SJSA1 (cell line): Measurements from ENCODE around the gene MED17. TPM values are rescaled to one million over a fixed set of nuclear protein-coding genes. Genes with fewer than 3 reads are reported as not detected.
"Not testable (repeated sequence)": the region's sequence is repeated elsewhere in the genome, so short reads cannot be mapped to it uniquely, and the experiment has no call there.

ENCODE experiments used
- DNase-seq, 2 experiments: peaks; one replicate each; pipeline ENCODE4 v3.0.0-alpha.2; 2015 to 2020; ENCODE audit warnings: low spot score in 2 of 2, low read depth in 1 of 2
- H3K27ac ChIP-seq: fragments of 250-450 bp; sonication (Bioruptor Pico); 2 replicates; pipeline ENCODE4 v1.5.1; 2020; ENCODE audit warnings: mild to moderate bottlenecking, moderate library complexity
- H3K27me3 ChIP-seq: fragments of 250-450 bp; sonication (Bioruptor Pico); replicated peaks from 2 replicates; pipeline ENCODE4 v1.5.1; 2020; ENCODE audit warnings: mild to moderate bottlenecking, moderate library complexity
- H3K36me3 ChIP-seq: fragments of 250-450 bp; sonication (Bioruptor Pico); 2 replicates; pipeline ENCODE4 v1.5.1; 2020; ENCODE audit warnings: mild to moderate bottlenecking
- H3K4me1 ChIP-seq: fragments of 250-450 bp; sonication (Bioruptor Pico); replicated peaks from 2 replicates; pipeline ENCODE4 v1.6.1; 2021; ENCODE audit warnings: mild to moderate bottlenecking
- H3K4me3 ChIP-seq: fragments of 250-450 bp; sonication (Bioruptor Pico); 2 replicates; pipeline ENCODE4 v1.5.1; 2020; ENCODE audit warnings: mild to moderate bottlenecking
- H3K9me3 ChIP-seq: fragments of 250-450 bp; sonication (Bioruptor Pico); replicated peaks from 2 replicates; pipeline ENCODE4 v1.5.1; 2020; ENCODE audit warnings: mild to moderate bottlenecking
- total RNA-seq: library from RNA; depleted of rRNA; stranded (reverse); fragments of >200 nt; shearing (Covaris generic); gene quantifications from 2 replicates; pipeline ENCODE4 v1.2.3, GENCODE V29; 2014

The MED17 gene
- total RNA-seq, 1 experiment from 2014 or later, result 18.2 TPM

DNA sequence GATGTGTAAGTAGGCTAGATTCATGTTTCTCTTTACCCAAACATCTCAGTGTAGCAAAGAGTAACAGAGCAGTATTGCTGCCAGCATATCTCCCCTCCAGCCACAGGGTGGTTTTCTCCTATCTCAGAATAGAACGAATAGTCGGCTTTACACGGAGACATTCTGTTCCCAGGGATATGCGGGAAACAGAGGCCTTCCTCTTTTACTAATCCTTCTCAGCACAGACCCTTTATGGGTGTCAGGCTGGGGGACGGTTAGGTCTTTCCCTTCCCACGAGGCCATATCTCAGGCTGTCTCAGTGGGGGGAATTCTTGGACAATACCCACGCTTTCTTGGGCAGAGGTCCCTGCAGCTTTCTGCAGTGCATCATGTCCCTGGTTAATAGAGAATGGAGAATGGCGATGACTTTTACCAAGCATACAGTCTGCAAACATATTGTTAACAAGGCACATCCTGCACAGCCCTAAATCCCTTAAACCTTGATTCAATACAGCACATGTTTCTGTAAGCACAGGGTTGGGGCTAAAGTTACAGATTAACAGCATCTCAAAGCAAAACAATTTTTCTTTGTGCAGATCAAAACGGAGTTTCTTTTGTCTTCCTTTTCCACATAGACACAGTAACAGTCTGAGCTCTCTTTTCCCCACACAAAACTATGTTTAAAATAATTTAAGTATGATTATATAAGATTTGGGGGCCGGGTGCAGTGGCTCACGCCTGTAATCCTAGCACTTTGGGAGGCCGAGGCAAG is 38.9 kb upstream of the MED17 start:
- not testable (repeated sequence) for H3K4me3 ChIP-seq, H3K36me3 ChIP-seq, H3K27me3 ChIP-seq

DNA sequence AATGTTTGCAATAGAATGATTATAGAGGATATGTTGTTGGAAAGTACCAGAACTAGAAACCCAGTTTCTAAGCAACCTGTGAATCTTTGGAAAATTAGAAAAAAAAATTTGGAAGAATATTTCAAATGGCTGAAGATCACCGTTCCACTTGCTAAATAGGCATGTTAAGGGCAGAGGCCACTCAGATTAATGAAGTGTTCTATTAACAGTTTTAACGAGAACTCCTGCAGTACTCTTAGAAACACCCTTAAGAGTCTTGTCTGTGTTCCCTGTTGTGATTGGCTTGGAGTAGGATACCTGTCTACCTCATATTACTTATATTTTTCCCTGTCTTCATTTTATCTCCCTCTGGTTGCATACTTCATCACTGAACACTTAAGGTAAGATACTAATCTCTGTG is 38.0 kb upstream of the MED17 start:
- H3K9me3 ChIP-seq, result no peaks in the 10 kb centered on the region

More for the DNA sequence above, 38.9 kb upstream of the MED17 start:
- not testable (repeated sequence) for H3K27ac ChIP-seq, H3K9me3 ChIP-seq, H3K4me1 ChIP-seq, DNase-seq

DNA sequence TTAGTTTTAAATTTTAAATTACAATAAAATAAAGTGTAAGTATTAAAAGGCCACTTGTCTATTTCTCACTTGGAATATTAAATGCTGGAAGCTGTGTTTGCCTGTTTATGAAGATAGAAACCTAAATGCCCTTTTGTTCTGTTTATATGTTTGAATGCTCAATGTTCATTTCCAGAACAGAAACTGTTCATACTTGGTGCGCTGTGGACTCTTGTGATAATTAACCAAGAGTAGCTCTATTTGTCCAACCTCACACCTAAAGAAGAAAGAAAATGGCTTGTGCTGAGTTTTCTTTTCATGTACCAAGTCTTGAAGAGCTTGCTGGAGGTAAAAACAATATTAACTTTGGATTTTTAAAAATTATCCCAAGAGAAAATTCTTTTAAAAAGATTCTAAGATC is 37.0 kb upstream of the MED17 start:
- Histone ChIP-seq H3K9me3 (no peaks in the 10 kb centered on the region), H3K4me3 (no peak overlapping the region), H3K27ac (no peak overlapping the region), H3K4me1 (peaks cover 8% of the 10 kb centered on the region; the same call in 1 of the 2 replicates), H3K36me3 (no peaks in the 10 kb centered on the region), H3K27me3 (no peaks in the 10 kb centered on the region)
- DNase-seq, result no peak

More for the DNA sequence above, 38.0 kb upstream of the MED17 start:
- H3K27me3 ChIP-seq, result no peaks in the 10 kb centered on the region
- no peak for DNase-seq
- H3K4me3 ChIP-seq, result no peak overlapping the region
- H3K27ac ChIP-seq, result no peak overlapping the region
- peaks cover 8% of the 10 kb centered on the region; the same call in 1 of the 2 replicates for H3K4me1 ChIP-seq
- H3K36me3 ChIP-seq, result peaks cover 1% of the 10 kb centered on the region

DNA sequence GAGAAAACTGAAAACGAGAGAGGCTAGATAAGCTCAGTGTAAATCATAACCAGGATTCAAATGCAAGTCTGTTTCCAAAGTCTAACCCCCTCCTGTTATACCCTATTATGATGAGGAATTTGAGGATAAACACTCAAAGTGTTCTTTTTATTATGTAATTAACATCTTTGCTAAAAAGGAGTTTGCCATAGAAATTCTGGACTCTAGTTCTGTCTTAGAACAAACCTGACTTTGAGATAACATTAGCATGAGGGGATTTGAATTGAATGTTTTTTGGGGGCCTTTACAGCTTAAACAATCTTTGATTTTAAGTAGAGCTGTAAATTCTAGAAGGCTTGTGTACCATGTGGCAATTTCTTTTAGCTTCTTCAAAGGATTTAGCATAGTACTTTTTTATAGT is 33.1 kb upstream of the MED17 start:
- Histone ChIP-seq H3K4me1 (peaks cover 8% of the 10 kb centered on the region; the same call in 1 of the 2 replicates), H3K4me3 (no peak overlapping the region), H3K9me3 (no peaks in the 10 kb centered on the region), H3K36me3 (no peaks in the 10 kb centered on the region), H3K27ac (no peak overlapping the region), H3K27me3 (no peaks in the 10 kb centered on the region)
- DNase-seq, result no peak

DNA sequence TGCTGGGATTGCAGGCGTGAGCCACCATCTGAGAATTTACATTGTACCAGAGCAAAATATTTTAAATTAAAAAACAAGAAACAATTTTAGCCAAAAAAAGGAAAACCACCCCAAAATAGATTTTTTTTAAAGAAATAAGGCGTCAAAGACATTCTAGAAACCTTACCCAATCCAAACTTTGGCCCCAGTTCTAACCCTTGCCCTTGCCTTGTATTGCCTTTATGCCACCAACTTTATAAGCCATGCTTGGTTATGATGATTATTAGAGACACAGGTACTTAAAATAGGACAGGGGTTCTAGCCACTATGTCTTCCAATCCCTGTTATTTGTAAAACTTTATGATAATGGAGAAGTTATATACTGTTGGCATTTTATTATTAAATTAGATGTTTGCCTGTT is 30.8 kb upstream of the MED17 start:
- Histone ChIP-seq H3K36me3 (no peaks in the 10 kb centered on the region), H3K27ac (no peak overlapping the region), H3K4me1 (0 out of 2 replicates have a peak, but pooled peaks cover 3% of the 10 kb centered on the region), H3K4me3 (no peak overlapping the region), H3K9me3 (no peaks in the 10 kb centered on the region), H3K27me3 (no peaks in the 10 kb centered on the region)
- no peak for DNase-seq

DNA sequence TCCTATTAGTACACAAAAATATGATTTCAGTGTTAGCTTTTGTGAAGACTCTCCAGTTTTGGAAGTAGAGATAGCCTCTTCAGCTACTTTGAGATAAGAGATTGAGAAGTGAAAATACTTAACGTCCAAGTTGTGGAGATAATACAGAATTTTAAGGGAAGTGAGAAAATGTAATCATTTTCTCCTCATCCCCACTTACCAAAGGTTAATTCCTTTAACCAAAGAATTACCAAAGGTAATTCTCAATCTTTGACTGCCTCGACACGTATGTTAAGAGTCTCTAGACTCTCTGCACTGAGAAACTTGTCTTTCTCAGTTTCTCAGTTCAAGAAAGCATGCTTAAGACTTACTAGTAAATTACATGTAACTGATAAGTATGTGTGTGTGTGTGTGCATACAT is 27.3 kb upstream of the MED17 start:
- DNase-seq, result no peak
- Histone ChIP-seq H3K9me3 (no peaks in the 10 kb centered on the region), H3K4me1 (no peaks in the 10 kb centered on the region), H3K36me3 (no peaks in the 10 kb centered on the region), H3K4me3 (no peak overlapping the region), H3K27me3 (no peaks in the 10 kb centered on the region), H3K27ac (no peak overlapping the region)

DNA sequence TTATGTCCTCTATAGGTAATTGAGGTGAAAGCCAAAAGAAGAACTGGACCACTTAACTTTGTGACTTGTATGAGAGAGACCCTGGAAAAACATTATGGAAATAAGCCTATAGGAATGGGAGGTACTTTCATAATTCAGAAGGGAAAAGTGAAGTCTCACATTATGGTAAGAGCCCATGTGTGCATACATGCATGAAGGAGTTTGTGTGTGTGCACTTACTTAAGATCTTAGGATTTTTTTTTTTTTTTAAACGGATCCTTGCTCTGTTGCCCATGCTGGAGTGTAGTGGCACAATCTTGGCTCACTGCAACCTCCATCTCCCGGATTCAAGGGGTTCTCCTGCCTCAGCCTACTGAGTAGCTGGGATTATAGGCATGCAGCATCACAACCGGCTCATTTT is 26.8 kb upstream of the MED17 start:
- Histone ChIP-seq H3K4me1 (no peaks in the 10 kb centered on the region), H3K27me3 (no peaks in the 10 kb centered on the region), H3K36me3 (no peaks in the 10 kb centered on the region), H3K9me3 (no peaks in the 10 kb centered on the region), H3K27ac (no peak overlapping the region), H3K4me3 (no peak overlapping the region)
- DNase-seq, result no peak

DNA sequence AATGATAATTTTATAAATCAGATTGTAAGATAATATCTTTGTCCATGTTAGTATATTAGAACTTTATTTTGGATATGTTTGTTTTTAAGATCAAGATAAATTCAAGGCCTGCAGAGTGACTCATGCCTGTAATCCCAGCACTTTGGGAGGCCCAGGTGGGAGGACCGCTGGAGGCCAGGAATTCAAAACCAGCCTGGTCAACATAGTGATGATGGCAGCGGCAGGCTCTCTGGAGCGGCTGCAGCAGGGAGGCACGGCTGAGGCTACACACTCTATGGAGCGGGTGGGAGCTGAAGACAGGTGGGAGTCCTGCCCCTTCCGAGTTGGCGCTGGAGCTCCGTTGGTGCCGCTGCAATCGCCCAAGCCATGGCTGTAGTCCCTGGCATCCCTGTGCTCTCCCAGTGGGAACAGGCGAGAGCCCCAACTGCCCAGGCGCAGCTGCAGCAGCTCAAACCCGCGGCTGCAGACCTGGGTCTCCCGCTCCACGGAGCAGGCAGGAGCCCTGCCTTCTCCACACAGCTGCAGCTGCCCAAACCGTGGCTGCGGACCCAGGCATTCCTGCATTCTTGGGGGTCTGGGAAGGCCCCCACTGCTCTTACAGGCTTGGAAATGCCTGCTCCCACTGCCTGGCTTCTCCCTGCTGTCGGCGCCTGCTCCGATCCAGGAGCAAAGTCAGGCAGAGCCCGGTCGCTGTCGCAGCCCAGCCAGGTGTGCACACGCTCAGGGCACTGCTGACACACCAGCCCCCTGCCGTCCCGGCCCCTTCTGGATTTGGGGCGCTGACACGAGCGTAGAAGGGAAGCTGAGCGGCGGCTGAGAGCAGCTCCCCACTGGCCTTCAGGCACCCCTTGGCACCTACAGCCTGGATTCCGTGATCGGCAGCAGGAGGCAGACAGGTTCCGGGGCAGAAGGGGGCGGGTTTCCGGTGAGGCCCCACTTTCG is 25.9 kb upstream of the MED17 start:
- no peak for DNase-seq
- Histone ChIP-seq H3K9me3 (no peaks in the 10 kb centered on the region), H3K4me1 (no peaks in the 10 kb centered on the region), H3K36me3 (no peaks in the 10 kb centered on the region), H3K27ac (no peak overlapping the region), H3K27me3 (no peaks in the 10 kb centered on the region), H3K4me3 (no peak overlapping the region)

DNA sequence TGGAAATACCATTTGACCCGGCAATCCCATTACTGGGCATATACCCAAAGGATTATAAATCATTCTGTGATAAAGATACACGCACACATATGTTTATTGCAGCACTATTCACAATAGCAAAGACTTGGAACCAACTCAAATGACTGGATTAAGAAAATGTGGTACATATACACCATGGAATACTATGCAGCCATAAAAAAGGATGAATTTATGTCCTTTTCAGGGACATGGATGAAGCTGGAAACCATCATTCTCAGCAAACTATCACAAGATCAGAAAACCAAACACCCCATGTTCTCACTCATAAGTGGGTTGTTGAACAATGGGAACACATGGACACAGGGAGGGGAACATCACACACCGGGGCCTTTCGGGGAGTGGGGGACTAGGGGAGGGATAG is 25.0 kb upstream of the MED17 start:
- not testable (repeated sequence) for H3K4me1 ChIP-seq, H3K36me3 ChIP-seq, H3K4me3 ChIP-seq, H3K27me3 ChIP-seq, H3K27ac ChIP-seq, DNase-seq, H3K9me3 ChIP-seq

DNA sequence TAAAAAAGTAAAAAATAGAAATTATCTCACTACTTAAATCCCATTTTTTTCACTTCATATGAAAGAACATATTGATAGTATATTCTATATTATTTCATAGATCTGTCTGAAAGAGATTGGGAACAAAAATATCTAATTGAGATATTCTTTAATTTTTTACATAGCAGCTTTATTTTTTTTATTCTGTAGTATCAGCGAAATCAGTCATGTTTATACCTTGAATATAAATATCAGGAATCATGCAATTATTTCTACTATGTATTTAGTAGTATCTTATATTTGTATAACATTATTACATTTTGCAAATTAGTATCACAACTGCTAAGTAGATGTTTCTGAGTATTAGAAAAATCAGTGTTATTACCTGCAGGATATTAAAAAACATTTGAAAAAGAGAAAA is 22.2 kb upstream of the MED17 start:
- H3K4me1 ChIP-seq, result no peaks in the 10 kb centered on the region
- no peak for DNase-seq
- no peak overlapping the region for H3K4me3 ChIP-seq
- no peaks in the 10 kb centered on the region for H3K27me3 ChIP-seq
- H3K36me3 ChIP-seq, result no peaks in the 10 kb centered on the region
- no peak overlapping the region for H3K27ac ChIP-seq
- H3K9me3 ChIP-seq, result no peaks in the 10 kb centered on the region

DNA sequence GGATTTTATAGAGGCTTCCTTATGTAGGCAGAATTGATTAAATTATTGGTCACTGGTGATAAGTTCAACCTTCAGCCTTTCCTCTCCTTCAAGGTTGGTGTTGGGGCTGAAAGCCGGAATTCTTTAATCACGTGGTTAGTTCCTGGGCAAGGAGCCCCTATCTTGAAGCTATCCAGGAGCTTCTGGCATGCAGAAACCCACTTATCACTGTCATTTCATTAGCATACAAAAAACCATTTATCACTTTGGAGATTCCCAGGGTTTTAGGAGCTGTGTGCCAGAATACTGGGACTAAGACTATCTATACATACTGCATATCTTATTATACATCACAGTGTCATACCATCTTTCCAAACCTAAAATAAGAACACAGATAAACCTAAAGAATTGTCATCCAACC is 18.5 kb upstream of the MED17 start:
- Histone ChIP-seq H3K9me3 (no peaks in the 10 kb centered on the region), H3K4me3 (no peak overlapping the region), H3K27ac (no peak overlapping the region), H3K4me1 (no peaks in the 10 kb centered on the region), H3K36me3 (no peaks in the 10 kb centered on the region), H3K27me3 (no peaks in the 10 kb centered on the region)
- DNase-seq, result no peak

DNA sequence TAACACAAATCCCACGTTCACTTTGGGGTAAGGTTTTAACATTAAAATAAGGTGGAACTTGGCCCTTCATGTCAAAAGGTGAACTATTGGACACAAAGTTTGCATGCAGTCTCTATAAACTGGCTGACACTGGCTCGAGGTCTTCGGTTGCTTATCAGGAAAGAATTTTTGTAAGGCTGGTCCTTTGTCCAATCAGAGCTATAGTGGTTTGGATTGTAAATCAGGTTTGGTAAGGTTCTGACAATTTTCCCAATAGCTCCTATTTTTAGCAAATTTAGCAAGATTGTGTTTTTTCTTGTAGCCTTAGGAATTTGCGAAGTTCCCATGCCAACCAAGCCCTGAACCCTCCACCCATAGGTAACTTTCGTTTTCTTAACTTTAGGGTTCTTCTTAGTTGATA is 17.6 kb upstream of the MED17 start:
- Histone ChIP-seq H3K27ac (no peak overlapping the region), H3K4me1 (no peaks in the 10 kb centered on the region), H3K27me3 (no peaks in the 10 kb centered on the region), H3K9me3 (no peaks in the 10 kb centered on the region), H3K4me3 (no peak overlapping the region), H3K36me3 (no peaks in the 10 kb centered on the region)
- DNase-seq, result no peak

DNA sequence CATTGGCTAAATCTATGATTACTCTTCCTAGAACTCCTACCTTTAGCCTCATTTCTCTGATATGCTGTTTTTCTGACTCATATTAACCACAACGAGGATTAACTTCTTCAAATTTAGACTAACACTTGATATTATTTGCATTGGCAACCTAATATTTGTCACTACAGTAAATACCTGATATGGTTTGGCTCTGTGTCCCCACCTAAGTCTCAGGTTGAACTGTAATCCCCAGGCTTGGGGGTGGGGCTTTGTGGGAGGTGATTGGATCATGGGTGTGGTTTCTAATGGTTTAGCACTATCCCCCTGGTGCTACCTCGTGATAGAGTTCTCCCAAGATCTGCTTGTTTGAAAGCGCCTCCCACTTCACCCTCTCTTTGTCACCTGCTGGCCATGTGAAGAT is 17.1 kb upstream of the MED17 start:
- Histone ChIP-seq H3K36me3 (no peaks in the 10 kb centered on the region), H3K4me1 (no peaks in the 10 kb centered on the region), H3K4me3 (no peak overlapping the region), H3K9me3 (no peaks in the 10 kb centered on the region), H3K27ac (no peak overlapping the region), H3K27me3 (no peaks in the 10 kb centered on the region)
- DNase-seq, result no peak

DNA sequence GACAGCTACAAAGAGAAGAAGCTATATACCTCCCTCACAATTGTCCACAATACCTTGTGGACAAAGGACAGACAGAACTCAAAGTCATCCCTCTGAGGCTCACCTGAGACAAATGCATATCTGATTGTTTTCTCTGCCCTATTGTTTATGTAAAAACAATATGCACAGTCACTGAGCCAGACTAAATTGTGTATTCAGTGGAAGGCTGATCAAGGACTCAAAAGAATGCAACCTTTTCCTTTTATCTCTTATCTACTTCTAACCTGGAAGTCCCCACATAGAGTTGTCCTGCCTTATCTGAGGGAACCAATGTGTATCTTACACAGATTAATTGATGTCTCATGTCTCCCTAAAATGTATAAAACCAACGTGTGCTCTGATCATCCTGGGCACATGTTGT is 13.9 kb upstream of the MED17 start:
- DNase-seq, result no peak
- H3K27ac ChIP-seq, result no peak overlapping the region
- H3K9me3 ChIP-seq, result no peaks in the 10 kb centered on the region
- no peak overlapping the region for H3K4me3 ChIP-seq
- no peaks in the 10 kb centered on the region for H3K27me3 ChIP-seq
- H3K4me1 ChIP-seq, result no peaks in the 10 kb centered on the region
- H3K36me3 ChIP-seq, result no peaks in the 10 kb centered on the region
